ENCODE measurements around the gene COL26A1.

- TF ChIP-seq POLR2A (IDR thresholded peaks at IDR 0.05; ENCODE audit: low read depth, low read length) (no peak), FOS (IDR thresholded peaks at IDR 0.05; ENCODE audit: low read depth, low read length) (no peak), CEBPB (IDR thresholded peaks at IDR 0.05; ENCODE audit: low read depth, low read length) (no peak), SMC3 (IDR thresholded peaks at IDR 0.05; ENCODE audit: low read depth, low read length) (no peak)
- TF ChIP-seq, protein P1, sequence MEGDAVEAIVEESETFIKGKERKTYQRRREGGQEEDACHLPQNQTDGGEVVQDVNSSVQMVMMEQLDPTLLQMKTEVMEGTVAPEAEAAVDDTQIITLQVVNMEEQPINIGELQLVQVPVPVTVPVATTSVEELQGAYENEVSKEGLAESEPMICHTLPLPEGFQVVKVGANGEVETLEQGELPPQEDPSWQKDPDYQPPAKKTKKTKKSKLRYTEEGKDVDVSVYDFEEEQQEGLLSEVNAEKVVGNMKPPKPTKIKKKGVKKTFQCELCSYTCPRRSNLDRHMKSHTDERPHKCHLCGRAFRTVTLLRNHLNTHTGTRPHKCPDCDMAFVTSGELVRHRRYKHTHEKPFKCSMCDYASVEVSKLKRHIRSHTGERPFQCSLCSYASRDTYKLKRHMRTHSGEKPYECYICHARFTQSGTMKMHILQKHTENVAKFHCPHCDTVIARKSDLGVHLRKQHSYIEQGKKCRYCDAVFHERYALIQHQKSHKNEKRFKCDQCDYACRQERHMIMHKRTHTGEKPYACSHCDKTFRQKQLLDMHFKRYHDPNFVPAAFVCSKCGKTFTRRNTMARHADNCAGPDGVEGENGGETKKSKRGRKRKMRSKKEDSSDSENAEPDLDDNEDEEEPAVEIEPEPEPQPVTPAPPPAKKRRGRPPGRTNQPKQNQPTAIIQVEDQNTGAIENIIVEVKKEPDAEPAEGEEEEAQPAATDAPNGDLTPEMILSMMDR (conservative IDR thresholded peaks at IDR 0.05; ENCODE audit: low read depth, low read length), result no peak
- TF ChIP-seq, protein P2, sequence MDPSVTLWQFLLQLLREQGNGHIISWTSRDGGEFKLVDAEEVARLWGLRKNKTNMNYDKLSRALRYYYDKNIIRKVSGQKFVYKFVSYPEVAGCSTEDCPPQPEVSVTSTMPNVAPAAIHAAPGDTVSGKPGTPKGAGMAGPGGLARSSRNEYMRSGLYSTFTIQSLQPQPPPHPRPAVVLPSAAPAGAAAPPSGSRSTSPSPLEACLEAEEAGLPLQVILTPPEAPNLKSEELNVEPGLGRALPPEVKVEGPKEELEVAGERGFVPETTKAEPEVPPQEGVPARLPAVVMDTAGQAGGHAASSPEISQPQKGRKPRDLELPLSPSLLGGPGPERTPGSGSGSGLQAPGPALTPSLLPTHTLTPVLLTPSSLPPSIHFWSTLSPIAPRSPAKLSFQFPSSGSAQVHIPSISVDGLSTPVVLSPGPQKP (IDR thresholded peaks at IDR 0.05; ENCODE audit: borderline replicate concordance, low read depth, low read length), result no peak
Observed at GRCh38 chr7:101402081-101402779, 39.6 kb downstream of the COL26A1 start.
